Vagina (tissue), 2 donors: ENCODE measurements around the gene BAHCC1. TPM values are rescaled to one million over a fixed set of nuclear protein-coding genes. Genes with fewer than 3 reads are reported as not detected.
A peak's percentile ranks its signal among the peaks of the same experiment; 100 is the strongest.

Experiments used
- DNase-seq, 2 donors: peaks; one replicate each; pipeline ENCODE4 v3.0.0-alpha.2; 2017; ENCODE audit errors: extremely low spot score in 2 of 2
- H3K27ac ChIP-seq: fragments of 200-600 bp; sonication (generic); one replicate; pipeline ENCODE4 v1.5.1; 2019
- H3K27me3 ChIP-seq: fragments of 200-600 bp; sonication (generic); one replicate; pipeline ENCODE4 v1.5.1; 2019
- H3K36me3 ChIP-seq, 2 donors: fragments of 200-600 bp; sonication (generic); one replicate each; pipeline ENCODE4 v1.5.1; 2017 to 2019
- H3K4me1 ChIP-seq: fragments of 200-600 bp; sonication (generic); one replicate; pipeline ENCODE4 v1.5.1; 2019
- H3K4me3 ChIP-seq, 2 donors: fragments of 200-600 bp; sonication (generic); 1 replicate in 1 of 2; 2 replicates in 1 of 2; pipeline ENCODE4 v1.5.1; 2016 to 2019
- H3K9me3 ChIP-seq: fragments of 200-600 bp; sonication (generic); one replicate; pipeline ENCODE4 v1.5.1; 2019
- POLR2A ChIP-seq, 2 donors: fragments of 450-650 bp; IDR thresholded peaks; one replicate each; pipeline ENCODE4 v1.6.1; 2017; ENCODE audit warnings: antibody characterized with exemption in 2 of 2, mild to moderate bottlenecking in 2 of 2, moderate library complexity in 2 of 2
- POLR2AphosphoS5 ChIP-seq, 2 donors: sonication (generic); formaldehyde crosslinking; IDR thresholded peaks; one replicate each; pipeline ENCODE4 v1.9.0; 2017; ENCODE audit warnings: antibody characterized with exemption in 2 of 2, mild to moderate bottlenecking in 2 of 2, low read depth in 1 of 2; ENCODE audit not compliant: insufficient read depth in 1 of 2
- intact Hi-C: fragments of 100-400 bp; cut with DNase I; formaldehyde crosslinking; loops from one replicate; pipeline ENCODE4 v1.15.1; 2023
- total RNA-seq: library from RNA; depleted of rRNA; stranded (reverse); fragments of >200 nt; gene quantifications from one replicate; pipeline ENCODE4 v1.2.3, GENCODE V29; 2016
- TF ChIP-seq, protein P1 (sequence below), 3 experiments: fragments of 450-650 bp in 2 of 3; fragments of 200-600 bp in 1 of 3; sonication (generic) in 1 of 3; IDR thresholded peaks; one replicate each; pipeline ENCODE4 v1.5.1; 2017 to 2019; ENCODE audit warnings: antibody characterized with exemption in 3 of 3, mild to moderate bottlenecking in 2 of 3, moderate library complexity in 2 of 3

The BAHCC1 gene
- total RNA-seq, 1 donor from 2014 or later, result 9.1 TPM

- TF ChIP-seq, protein P1, sequence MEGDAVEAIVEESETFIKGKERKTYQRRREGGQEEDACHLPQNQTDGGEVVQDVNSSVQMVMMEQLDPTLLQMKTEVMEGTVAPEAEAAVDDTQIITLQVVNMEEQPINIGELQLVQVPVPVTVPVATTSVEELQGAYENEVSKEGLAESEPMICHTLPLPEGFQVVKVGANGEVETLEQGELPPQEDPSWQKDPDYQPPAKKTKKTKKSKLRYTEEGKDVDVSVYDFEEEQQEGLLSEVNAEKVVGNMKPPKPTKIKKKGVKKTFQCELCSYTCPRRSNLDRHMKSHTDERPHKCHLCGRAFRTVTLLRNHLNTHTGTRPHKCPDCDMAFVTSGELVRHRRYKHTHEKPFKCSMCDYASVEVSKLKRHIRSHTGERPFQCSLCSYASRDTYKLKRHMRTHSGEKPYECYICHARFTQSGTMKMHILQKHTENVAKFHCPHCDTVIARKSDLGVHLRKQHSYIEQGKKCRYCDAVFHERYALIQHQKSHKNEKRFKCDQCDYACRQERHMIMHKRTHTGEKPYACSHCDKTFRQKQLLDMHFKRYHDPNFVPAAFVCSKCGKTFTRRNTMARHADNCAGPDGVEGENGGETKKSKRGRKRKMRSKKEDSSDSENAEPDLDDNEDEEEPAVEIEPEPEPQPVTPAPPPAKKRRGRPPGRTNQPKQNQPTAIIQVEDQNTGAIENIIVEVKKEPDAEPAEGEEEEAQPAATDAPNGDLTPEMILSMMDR (IDR thresholded peaks at IDR 0.05), result no peak
- no peak for TF ChIP-seq POLR2AphosphoS5 (IDR thresholded peaks at IDR 0.05; ENCODE audit: insufficient read depth in 1 of 2, low read depth in 1 of 2)
- TF ChIP-seq POLR2A (IDR thresholded peaks at IDR 0.05), result no peak
- Histone ChIP-seq H3K4me1 (peaks cover 39% of the 10 kb centered on the region), H3K9me3 (no peaks in the 10 kb centered on the region), H3K36me3 (no peaks in the 10 kb centered on the region), H3K27me3 (no peaks in the 10 kb centered on the region), H3K27ac (no peak overlapping the region), H3K4me3 (peak overlapping the region; percentile 35 to 36)
- intact Hi-C loops, result loop anchor here (2.0 kb wide), 2 partner anchors 82 to 134 kb away; no protein-coding TSS in a partner anchor
- DNase-seq, result no peak
These were observed 86.0 kb downstream of the BAHCC1 start for GRCh38 chr17:81481073-81481799.

DNA sequence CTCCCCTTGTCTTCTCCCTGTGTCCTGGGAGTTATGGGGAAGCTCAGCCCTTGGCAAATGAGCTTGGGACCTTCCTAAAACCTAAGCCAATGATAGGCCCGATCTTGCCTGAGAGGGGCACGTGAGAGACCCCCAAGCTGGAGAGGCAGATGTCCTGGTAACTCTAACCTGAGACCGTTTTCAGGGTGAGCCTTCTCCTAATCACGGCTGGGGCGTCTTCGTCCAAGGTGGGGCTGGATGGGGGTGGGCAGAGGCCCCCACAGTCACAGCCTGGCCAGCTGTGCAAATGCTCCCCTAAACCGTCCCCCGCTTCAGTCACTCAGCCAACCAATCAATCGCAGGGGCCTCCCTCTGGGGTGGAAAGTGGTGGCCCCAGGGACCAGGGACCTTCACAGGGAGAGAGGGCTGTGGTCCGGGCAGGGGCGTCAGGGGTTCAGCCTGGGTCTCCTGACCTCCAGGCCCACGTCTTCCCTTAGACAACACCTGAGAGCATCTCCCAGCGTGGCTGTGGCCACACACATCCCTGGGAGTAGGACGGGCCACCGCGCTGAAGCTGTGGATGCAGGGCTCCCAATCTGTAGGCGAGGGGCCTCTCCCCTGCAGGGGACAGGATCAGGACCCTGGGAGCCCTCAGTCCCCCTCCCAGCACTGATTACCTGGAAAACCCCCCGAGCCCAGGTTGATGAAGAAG lies 86.7 kb downstream of the BAHCC1 start:
- no peaks in the 10 kb centered on the region for H3K36me3 ChIP-seq
- no peak overlapping the region for H3K27ac ChIP-seq
- no peaks in the 10 kb centered on the region for H3K9me3 ChIP-seq
- DNase-seq, result no peak
- peak overlapping the region; percentile 35 to 36 for H3K4me3 ChIP-seq
- intact Hi-C loops, result loop anchor here (2.0 kb wide), 3 partner anchors 83 to 227 kb away; no protein-coding TSS in a partner anchor
- no peaks in the 10 kb centered on the region for H3K27me3 ChIP-seq
- TF ChIP-seq, protein P1 (IDR thresholded peaks at IDR 0.05), result no peak
- TF ChIP-seq POLR2A (IDR thresholded peaks at IDR 0.05), result no peak
- TF ChIP-seq POLR2AphosphoS5 (IDR thresholded peaks at IDR 0.05; ENCODE audit: insufficient read depth in 1 of 2, low read depth in 1 of 2), result no peak
- H3K4me1 ChIP-seq, result peaks cover 39% of the 10 kb centered on the region

DNA sequence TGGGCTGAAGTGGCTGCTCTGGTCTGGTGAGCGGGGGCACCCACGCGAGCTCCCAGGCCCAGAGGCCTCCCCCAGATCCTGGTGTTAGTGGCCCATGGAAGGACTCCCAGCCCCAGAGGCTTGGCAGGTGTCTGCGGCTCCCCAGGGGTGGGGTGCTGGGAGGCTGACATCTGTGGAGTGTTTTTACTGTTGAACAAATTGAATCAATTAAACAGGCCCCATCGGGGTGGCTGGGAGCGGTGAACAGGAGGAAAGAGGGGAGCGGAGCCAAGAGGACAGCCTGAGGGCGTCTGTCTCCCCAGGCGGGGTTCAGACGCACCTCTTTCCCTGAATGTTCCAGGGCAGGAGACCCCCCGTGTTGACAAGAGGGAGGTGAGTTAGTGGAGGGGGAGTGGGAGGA lies 87.4 kb downstream of the BAHCC1 start:
- Histone ChIP-seq H3K4me1 (peaks cover 44% of the 10 kb centered on the region), H3K27ac (no peak overlapping the region), H3K9me3 (no peaks in the 10 kb centered on the region), H3K4me3 (no peak overlapping the region), H3K27me3 (no peaks in the 10 kb centered on the region), H3K36me3 (no peaks in the 10 kb centered on the region)
- no peak for DNase-seq
- TF ChIP-seq POLR2AphosphoS5 (IDR thresholded peaks at IDR 0.05; ENCODE audit: insufficient read depth in 1 of 2, low read depth in 1 of 2) (no peak), POLR2A (IDR thresholded peaks at IDR 0.05) (no peak)
- TF ChIP-seq, protein P1 (IDR thresholded peaks at IDR 0.05), result no peak
- intact Hi-C loops, result loop anchor here (2.0 kb wide), 1 partner anchor 228 kb away; no protein-coding TSS in a partner anchor

DNA sequence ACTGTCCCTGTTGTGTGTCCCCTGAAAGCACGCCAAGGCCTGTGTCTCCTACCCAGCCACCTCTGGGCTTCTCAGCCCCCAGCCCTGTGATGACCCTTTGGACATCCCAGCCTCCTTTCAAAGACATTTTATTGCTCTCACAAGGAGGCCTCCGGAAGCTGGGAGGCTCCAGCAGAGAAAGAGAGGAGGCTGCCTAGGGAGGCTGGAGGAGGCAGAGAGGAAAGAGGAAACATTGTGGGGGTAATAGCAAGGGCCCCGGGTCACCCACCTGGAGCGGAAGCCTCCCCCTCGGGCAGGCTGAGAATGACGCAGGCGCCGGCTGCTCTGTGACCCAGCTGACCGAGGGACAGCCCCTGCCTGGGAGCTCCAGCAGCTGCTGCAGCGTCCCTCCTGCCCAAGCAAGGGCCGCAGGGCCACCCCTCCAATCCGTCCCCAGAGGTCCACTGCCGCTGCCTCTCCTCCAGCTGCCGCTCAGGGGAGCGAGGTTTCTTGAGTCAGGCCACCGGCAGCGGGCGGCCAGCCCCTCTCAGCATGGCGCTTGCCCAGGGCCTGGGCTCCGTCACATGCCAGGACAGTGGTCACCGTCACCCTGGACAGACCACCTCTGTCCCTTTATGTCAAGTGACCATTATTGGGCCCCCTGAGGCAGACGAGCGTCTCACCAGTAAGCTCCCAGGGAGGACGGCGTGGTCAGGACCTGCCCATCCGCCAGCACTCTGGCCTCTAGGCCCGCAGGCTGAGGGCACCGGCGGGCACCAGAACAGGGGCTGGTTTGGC lies 88.0 kb downstream of the BAHCC1 start:
- H3K4me1 ChIP-seq, result peaks cover 48% of the 10 kb centered on the region
- intact Hi-C loops, result loop anchor here (2.0 kb wide), 1 partner anchor 228 kb away; no protein-coding TSS in a partner anchor

More for the DNA sequence above, 88.0 kb downstream of the BAHCC1 start:
- Histone ChIP-seq H3K9me3 (no peaks in the 10 kb centered on the region), H3K27ac (no peak overlapping the region), H3K27me3 (no peaks in the 10 kb centered on the region), H3K4me3 (peak overlapping the region; percentile 38 to 50), H3K36me3 (no peaks in the 10 kb centered on the region)
- TF ChIP-seq POLR2A (IDR thresholded peaks at IDR 0.05), result no peak
- TF ChIP-seq, protein P1 (IDR thresholded peaks at IDR 0.05), result no peak
- TF ChIP-seq POLR2AphosphoS5 (IDR thresholded peaks at IDR 0.05; ENCODE audit: insufficient read depth in 1 of 2, low read depth in 1 of 2), result no peak
- no peak for DNase-seq
